22Rv1 (cell line): ENCODE measurements around the gene SLC26A8.
"Not testable (repeated sequence)": the region's sequence is repeated elsewhere in the genome, so short reads cannot be mapped to it uniquely, and the experiment has no call there.

Experiments used
- H3K27ac ChIP-seq: fragments of 450-650 bp; 2 replicates; pipeline ENCODE4 v1.5.1; 2017
- CTCF ChIP-seq: fragments of 450-650 bp; IDR thresholded peaks from 2 replicates; pipeline ENCODE4 v1.5.1; 2017; ENCODE audit warnings: mild to moderate bottlenecking
- ZFX ChIP-seq: fragments of 450-650 bp; IDR thresholded peaks from 2 replicates; pipeline ENCODE4 v1.6.1; 2017; ENCODE audit warnings: antibody characterized with exemption, borderline replicate concordance

Gene SLC26A8

GRCh38 chr6:35942355-35942754 is 82.1 kb downstream of the SLC26A8 start:
- no peak for TF ChIP-seq CTCF
- TF ChIP-seq ZFX: no peak
- H3K27ac ChIP-seq: no peak overlapping the region

- not testable (repeated sequence) for H3K27ac ChIP-seq
Measured at GRCh38 chr6:35941170-35941569, 83.3 kb downstream of the SLC26A8 start.

- H3K27ac ChIP-seq: not testable (repeated sequence)
Measured at GRCh38 chr6:35940014-35940413, 84.4 kb downstream of the SLC26A8 start.

- not testable (repeated sequence) for H3K27ac ChIP-seq
Measured at GRCh38 chr6:35939259-35939658, 85.2 kb downstream of the SLC26A8 start.

GRCh38 chr6:35936681-35937359 is 87.6 kb downstream of the SLC26A8 start:
- no peak overlapping the region for H3K27ac ChIP-seq
- TF ChIP-seq CTCF: no peak
- TF ChIP-seq ZFX: no peak

GRCh38 chr6:35935469-35935868 is 89.0 kb downstream of the SLC26A8 start:
- no peak overlapping the region for H3K27ac ChIP-seq
- TF ChIP-seq CTCF (no peak), ZFX (no peak)

GRCh38 chr6:35933844-35934243 is 90.6 kb downstream of the SLC26A8 start:
- H3K27ac ChIP-seq: no peak overlapping the region
- TF ChIP-seq ZFX (no peak), CTCF (no peak)

GRCh38 chr6:35931873-35932272 is 92.6 kb downstream of the SLC26A8 start:
- H3K27ac ChIP-seq: not testable (repeated sequence)

GRCh38 chr6:35931120-35931561 is 93.3 kb downstream of the SLC26A8 start:
- H3K27ac ChIP-seq: no peak overlapping the region
- no peak for TF ChIP-seq CTCF
- no peak for TF ChIP-seq ZFX

- no peak for TF ChIP-seq CTCF
- TF ChIP-seq ZFX: no peak
Measured at GRCh38 chr6:35929601-35930000, 94.8 kb downstream of the SLC26A8 start.

More at GRCh38 chr6:35929601-35930000, 94.8 kb downstream of the SLC26A8 start:
- no peak overlapping the region for H3K27ac ChIP-seq
